GM21529 (cell line): ENCODE measurements around the gene SIRT3.

ENCODE experiments used
- ATAC-seq: cut with Tn5 transposase; IDR thresholded peaks from one replicate; pipeline ENCODE4 v1.9.1; 2021; ENCODE audit not compliant: unreplicated experiment

Gene SIRT3

GRCh38 chr11:217704-218103 is 18.4 kb downstream of the SIRT3 start:
- no peak for ATAC-seq

GRCh38 chr11:216081-216974 is 19.8 kb downstream of the SIRT3 start:
- no peak for ATAC-seq

DNA sequence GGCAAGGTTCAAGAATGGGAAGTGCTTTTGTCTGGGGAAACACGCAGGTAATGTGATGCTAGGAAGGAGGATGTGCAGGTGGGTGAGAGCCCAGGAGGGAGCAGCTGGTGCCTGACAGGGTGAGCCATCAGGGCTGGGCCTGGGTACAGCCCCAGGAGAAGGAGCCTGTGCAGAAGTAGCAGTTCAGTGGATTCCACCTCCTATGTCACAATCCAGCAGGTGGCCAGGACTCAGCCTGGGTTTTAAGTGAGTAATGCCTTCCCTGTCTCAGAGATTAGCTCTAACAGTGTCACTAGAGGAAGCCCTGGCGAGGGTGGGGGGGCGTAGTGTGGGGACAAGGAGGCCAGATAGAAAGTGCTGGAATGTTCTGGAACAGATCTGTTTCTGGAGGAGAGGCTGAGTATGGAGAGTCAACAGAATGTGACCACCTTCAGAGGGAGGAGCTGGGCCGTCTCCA is 20.5 kb downstream of the SIRT3 start:
- no peak for ATAC-seq

DNA sequence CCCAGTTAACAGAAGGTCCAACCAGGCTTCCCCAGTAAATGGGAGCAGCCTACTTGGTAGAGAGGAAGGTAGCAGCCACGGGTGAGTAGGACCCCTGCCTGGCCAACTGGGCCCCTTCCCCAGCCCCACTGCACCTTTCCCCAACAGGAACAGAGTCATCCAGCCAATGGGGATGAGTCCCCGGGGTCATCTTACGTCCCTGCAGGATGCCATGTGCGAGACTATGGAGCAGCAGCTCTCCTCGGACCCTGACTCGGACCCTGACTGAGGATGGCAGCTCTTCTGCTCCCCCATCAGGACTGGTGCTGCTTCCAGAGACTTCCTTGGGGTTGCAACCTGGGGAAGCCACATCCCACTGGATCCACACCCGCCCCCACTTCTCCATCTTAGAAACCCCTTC is 22.1 kb downstream of the SIRT3 start:
- ATAC-seq = no peak

GRCh38 chr11:213111-213510 is 23.0 kb downstream of the SIRT3 start:
- ATAC-seq = no peak

DNA sequence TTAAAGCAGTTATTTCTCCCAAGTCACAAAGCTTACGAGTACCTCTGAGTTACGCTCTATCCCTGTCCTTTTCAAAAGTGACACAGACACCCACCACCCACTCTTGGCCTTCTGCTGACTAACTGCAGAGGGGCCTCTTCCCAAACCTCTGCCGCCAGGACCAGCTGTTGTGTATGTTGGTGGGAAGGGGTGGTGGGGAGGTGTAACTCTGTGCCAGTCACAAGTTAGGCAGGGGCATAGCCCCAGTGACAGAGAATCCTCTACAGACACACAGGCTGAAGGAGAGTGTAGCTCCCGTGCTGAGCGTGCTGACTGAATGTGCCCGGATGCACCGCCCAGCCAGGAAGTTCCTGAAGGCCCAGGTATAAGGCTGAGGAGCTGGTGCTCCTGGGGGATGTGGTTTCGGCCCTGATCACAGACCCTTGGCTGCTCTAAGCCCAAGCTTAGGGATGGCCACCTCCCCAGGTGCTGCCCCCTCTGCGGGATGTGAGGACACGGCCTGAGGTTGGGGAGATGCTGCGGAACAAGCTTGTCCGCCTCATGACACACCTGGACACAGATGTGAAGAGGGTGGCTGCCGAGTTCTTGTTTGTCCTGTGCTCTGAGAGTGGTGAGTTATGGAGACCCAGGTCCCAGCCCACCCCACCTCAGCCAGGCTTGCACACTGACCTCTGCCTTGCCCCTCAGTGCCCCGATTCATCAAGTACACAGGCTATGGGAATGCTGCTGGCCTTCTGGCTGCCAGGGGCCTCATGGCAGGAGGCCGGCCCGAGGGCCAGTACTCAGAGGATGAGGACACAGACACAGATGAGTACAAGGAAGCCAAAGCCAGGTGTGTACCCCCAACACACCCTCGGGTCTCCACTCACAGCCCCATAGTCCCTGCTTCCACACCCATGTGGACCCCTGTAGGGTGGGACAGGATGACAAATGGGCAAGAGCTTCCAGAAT is 23.7 kb downstream of the SIRT3 start:
- ATAC-seq = no peak

GRCh38 chr11:211741-212140 is 24.4 kb downstream of the SIRT3 start:
- no peak for ATAC-seq

GRCh38 chr11:211295-211694 is 24.8 kb downstream of the SIRT3 start:
- no peak for ATAC-seq

GRCh38 chr11:210803-211180 is 25.4 kb downstream of the SIRT3 start:
- no peak for ATAC-seq

DNA sequence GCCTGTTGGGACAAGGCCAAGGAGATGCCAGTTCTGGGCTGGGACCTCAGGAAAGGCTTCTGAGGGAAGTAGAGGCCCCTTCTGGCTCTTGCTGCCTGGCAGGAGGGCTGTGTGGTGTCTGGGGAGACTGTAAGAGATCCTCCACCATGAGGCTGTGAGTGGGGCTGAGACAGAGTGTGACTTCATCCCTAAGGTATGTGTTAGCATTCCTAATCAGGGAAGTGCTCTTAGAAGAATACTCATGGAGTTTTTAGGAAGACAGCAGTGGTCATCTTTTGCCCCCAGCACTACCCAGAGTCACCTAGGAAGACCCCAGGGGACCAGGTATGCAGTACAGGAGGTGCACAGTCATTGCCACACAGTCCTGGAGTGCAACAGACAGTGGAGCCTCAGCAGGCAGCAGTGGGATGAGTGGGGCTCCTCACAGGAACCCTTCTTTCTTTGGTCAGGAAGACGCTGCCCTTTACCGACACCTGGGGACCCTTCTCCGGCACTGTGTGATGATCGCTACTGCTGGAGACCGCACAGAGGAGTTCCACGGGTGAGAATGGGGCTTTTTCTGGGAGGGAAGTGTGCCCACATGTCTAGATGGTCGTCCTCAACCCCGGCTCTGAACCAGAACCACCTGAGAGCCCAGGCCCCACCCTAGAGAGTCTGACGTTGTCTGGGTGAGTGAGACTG is 25.9 kb downstream of the SIRT3 start:
- no peak for ATAC-seq

GRCh38 chr11:209275-210121 is 26.6 kb downstream of the SIRT3 start:
- ATAC-seq = no peak

- ATAC-seq = peak; percentile 2
Measured at GRCh38 chr11:208917-209260, 27.3 kb downstream of the SIRT3 start.

DNA sequence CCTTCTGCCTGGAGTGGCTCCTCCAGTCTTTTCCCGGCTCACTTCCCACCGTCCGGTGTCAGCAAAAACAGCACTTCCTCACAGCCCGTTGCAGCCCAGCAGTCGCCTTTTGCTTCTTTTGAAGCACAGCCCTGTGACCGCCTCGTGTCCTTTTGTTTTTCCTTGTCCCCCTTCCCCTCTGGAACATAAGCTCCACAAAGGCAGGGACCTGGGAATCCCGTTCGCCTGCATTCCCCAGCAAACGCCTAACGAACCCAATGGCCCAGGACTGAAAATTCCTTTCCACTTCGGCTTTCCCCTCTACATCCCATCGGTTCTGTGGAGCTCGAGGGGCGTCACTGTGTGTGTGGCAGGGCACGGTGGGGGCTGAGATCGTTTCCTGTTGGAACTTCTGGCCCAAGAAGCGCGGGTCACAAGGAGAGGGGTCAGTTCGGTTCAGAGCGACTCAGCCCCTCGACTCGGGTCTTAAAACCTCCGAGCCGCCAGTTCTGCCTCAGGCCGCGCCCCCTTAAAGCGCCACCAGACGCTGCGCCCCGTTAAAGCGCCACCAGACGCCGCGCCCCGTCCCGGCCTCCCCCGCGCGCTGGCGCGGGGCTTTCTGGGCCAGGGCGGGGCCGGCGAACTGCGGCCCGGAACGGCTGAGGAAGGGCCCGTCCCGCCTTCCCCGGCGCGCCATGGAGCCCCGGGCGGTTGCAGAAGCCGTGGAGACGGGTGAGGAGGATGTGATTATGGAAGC is 27.8 kb downstream of the SIRT3 start:
- peak; percentile 50 for ATAC-seq

- ATAC-seq = no peak
Measured at GRCh38 chr11:207863-208180, 28.3 kb downstream of the SIRT3 start.

- peak; percentile 68 for ATAC-seq
Measured at GRCh38 chr11:207208-207862, 28.8 kb downstream of the SIRT3 start, which contains the start of the genes BET1L and RIC8A. BET1L (minus strand) TSS chr11:207399; CDS start chr11:207321, 78 bp downstream. RIC8A (plus strand) TSS chr11:207708; CDS start chr11:208855, 1,147 bp downstream.

DNA sequence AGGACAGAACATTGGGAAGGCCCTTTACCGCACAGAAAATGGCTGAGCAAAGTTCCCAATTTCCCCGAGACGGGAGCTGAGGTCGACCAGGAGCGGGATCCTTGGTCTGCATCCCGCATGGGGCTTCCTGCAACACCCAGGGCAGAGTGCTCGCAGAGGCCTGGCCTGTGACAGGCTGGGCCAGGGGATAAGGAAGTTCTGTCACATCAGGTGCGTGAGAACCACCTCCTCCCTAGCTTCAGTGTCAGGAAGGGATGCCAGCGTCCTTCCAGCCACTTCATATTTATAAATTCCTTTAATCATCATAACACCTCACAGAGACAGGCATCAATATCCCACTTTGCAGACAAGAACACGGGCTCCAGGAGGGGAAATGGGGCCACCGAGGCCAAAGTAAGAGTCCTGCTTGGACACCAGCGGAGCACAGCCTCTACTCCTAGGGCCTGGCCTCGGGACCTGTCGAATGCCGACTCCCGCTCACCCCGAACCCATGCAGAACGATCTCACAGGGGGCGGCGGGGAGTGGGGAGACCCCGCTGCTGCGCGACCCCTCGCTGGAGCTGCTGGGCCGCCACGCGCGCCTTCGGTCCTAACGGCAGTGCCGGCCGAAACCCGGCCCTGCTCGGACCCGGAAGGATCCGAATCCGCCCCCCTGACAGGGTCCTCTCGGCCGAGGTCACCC is 29.5 kb downstream of the SIRT3 start:
- peak; percentile 8 for ATAC-seq

GRCh38 chr11:206002-206384 is 30.1 kb downstream of the SIRT3 start:
- ATAC-seq = no peak

GRCh38 chr11:205221-206001 is 30.7 kb downstream of the SIRT3 start:
- no peak for ATAC-seq
